ENCODE results near the gene CASK.

GRCh38 chrX:41827886-41828285 is 95.5 kb downstream of the CASK start:
- TF ChIP-seq TEAD2 (tag; IDR thresholded peaks at IDR 0.05) (no peak), CBX8 (IDR thresholded peaks at IDR 0.05; ENCODE audit: borderline replicate concordance, extremely low read depth, low read depth, low read length, poor library complexity, severe bottlenecking) (no peak), SREBF2 (CRISPR knock-in tag; IDR thresholded peaks at IDR 0.05) (no peak), CTCF (IDR thresholded peaks at IDR 0.05 in 2 of 3, conservative IDR thresholded peaks at IDR 0.05 in 1 of 3; ENCODE audit: insufficient read depth in 2 of 3, low read depth in 1 of 3, low read length in 3 of 3) (no peak), ZBTB34 (CRISPR knock-in tag; IDR thresholded peaks at IDR 0.05) (no peak), PHB2 (IDR thresholded peaks at IDR 0.05; ENCODE audit: low read depth) (no peak), EZH2 (IDR thresholded peaks at IDR 0.05; ENCODE audit: borderline replicate concordance, low read depth, low read length) (no peak), NRF1 (conservative IDR thresholded peaks at IDR 0.05 in 1 of 2, IDR thresholded peaks at IDR 0.05 in 1 of 2) (no peak)
